SH-SY5Y (cell line): ENCODE measurements around the gene NIPAL4.

Experiments used
- GATA2 ChIP-seq: IDR thresholded peaks from 2 replicates; pipeline ENCODE4 v1.6.1; 2011; ENCODE audit warnings: mild to moderate bottlenecking, low read depth, low read length
- GATA3 ChIP-seq: IDR thresholded peaks from 2 replicates; pipeline ENCODE4 v1.6.1; 2011; ENCODE audit warnings: low read depth, mild to moderate bottlenecking, low read length, moderate library complexity

NIPAL4 gene

DNA sequence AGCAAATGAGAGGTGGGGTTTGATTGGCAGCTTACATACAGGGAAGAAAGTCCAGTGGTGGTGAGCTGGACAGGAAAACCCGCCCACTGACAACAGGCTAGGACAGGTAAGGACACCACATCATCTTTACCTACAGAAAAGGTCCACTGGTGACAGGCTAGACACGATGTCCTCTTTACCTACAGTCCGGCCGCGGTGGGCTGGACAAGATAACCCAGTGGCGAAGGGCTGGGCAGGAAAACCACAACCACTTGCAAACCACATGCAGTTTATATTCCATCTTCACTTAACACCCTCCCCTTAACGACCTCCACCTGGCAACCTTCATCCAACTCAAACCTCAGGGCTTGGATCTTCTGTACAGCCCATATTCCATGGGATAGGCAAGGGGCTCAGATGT is 5.0 kb upstream of the NIPAL4 start:
- TF ChIP-seq GATA2 (no peak), GATA3 (no peak)

DNA sequence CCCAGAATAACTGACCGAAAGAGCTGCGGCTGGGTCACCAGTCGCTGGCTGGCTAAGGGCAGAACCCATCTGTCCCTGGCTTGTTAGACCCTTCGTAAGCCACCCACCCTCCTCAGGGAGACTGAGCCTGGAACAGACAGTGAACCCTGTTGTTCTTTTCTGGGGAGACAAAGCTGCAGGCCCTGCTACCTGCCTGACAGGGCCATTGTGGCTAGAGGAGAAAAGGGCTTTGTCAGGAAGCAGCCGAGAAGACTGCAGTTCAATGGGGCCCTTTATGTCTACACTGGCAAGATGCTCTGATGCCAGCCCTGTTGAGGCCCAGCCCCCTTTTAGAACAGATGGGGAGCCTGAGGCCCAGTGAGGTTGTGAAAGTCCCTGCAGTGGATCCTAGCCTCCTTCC is 3.7 kb upstream of the NIPAL4 start:
- TF ChIP-seq GATA2 = no peak
- no peak for TF ChIP-seq GATA3

DNA sequence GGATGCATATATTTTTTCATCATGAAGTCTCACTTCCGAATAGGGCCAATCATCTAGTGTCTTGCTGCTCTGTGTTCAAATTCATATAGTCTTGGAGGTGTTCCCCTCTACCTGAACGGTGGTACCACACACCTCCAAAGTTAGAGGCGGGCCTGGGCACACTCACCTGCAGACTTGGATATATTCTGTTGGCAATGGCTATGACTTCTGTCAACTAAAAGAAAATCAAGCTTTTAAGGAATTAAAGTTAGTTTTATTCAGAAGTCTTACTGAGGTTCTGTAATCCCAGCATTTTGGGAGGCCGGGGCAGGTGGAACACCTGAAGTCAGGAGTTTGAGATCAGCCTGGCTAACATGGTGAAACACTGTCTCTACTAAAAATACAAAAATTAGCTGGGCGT is 2.6 kb upstream of the NIPAL4 start:
- no peak for TF ChIP-seq GATA2

DNA sequence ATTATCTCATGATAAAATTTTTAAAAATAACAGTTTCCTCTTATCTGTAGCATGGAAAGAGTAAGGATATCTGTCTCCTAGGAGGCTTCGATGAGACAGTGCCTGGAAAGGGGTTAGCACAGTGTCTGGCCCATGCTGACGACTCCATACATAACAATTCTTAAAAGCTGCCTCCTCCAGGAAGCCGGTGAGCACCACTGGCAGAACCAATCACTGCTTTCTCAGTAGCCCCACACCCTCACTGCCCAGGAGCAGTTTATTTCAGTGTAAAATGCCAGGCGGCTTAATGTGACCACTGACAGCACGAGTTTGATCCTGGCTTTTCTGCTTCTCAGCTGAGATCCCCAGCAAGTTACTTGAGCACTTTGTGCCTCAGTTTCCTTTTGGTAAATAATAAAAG is 1.2 kb upstream of the NIPAL4 start:
- TF ChIP-seq GATA3 = no peak
- no peak for TF ChIP-seq GATA2

DNA sequence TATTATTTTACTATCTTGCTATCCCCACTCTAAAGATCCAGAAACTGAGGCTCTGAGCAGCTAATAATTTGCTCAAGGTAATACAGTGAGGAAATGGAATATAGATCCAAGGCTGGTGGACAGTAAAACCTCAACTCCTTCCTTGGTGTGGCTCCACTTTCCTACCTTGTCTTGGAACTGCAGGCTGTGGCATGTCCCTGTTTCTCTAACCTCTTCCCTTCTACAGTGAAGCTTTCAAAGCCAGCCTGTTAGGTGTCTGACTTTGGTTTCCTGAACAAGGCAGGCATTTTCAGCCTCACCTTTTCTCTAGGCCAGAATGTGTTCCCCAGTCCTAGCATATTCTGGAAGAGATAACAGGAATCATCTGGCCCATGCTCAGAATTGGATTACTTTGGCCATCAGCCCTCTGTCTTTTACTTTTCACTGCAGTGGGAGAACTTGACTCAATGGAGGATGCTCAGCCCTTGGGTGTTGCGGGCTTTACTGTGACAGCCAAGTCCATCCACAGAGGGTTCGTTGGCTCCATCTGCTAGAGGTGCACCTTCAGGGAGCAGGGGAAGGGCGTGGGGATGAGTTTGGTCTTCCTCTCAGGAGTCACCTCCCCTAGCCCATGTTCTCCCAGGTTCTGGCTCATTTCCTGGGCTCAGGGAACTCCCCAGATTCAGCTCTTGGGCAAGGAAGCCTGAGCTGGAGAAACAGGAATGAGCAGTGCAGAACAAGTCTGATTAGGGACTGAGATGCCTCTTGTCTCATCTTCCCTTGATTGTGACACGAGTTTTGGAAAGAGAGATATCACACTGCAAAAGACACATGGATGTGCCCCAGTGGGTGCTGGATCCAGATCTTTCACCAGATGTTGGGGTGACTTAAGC is 1.1 kb downstream of the NIPAL4 start:
- TF ChIP-seq GATA2 = no peak
- TF ChIP-seq GATA3 = no peak

DNA sequence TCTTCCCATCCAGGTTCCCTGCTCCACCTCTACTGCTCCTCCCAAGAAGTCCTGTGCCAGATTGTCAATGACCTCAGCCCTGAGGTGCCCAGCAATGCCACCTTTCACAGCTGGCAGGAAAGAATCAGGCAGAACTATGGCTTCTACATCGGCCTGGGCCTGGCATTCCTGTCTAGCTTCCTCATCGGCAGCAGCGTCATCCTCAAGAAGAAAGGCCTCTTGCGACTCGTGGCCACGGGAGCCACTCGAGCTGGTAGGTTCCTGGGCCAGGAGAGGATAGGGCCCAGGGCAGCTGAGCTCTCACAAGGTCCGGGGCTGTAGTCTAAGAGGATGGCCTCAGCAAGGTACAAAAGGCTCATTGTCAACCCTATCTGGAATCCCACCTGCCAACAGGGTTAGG is 3.1 kb downstream of the NIPAL4 start:
- no peak for TF ChIP-seq GATA3
- no peak for TF ChIP-seq GATA2

DNA sequence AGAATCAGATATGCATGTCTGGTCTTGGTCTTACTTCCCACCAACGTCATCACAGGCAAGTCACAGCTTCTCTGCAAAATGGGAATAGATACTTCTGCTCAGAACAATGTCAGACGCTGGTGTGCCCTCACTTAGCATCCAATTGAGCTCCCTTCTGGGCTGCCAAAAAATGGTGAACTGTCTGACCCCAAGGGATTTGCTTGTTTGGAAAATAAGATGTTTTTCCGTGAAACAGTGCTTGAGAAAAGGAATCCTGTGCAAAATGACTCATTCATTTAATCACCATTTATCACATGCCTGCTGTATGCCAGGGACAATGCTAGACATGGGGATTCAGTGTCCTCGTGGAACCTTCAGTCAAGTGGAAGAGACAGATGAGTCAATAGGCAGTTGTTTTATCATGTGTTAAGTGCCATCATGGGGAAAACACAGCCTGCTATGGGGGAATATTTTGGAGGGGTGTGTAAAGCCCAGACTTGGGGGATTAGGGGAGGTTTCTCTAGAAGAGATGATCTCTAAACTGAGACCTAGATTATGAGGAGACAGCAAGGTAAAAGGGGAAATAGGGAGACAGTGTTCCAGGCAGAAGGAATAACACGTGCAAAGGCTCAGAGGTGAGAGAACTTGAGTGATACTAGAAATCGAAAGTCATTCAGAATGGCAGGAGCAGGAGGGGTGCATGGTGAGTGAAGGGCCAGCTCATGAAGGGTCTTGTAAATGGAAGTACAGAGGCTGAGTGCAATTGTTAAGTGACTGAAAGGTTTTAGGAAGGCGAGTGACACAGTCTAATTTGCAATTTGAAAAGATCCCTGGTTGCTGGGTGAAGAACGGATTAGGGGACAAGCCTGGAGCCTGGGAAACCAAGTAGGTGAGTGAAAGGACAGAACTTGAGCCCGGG is 3.9 kb downstream of the NIPAL4 start:
- no peak for TF ChIP-seq GATA2
- TF ChIP-seq GATA3 = no peak

DNA sequence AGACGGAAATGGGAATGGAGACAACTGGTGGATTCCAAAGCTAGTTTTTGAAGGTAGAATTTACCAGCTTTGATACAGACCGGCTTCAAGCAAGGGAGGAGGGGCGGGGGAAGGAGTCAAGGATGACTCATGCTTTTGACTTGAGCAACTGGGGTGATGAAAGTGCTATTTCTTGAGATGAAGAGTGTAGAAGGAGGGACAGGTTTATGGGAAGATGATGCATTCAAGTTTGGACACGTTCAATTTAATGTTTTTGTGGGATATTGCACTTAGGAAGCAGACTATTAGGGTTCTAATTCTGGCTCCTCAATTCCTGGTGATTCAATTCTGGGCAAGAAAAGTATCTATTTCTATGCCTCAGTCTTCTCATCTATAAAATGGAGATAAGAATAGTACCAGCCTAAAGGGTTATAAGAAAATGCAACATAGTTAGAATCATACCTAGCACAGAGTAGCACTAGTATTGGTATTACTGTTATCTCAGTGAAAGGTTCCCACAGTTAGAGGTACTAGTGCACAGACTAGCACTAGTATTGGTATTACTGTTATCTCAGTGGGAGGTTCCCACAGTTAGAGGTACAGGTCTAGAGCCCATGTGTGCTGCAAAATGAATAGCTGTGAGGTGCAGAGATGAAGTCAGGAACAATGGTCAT is 4.6 kb downstream of the NIPAL4 start:
- TF ChIP-seq GATA3 = no peak
- TF ChIP-seq GATA2 = no peak

DNA sequence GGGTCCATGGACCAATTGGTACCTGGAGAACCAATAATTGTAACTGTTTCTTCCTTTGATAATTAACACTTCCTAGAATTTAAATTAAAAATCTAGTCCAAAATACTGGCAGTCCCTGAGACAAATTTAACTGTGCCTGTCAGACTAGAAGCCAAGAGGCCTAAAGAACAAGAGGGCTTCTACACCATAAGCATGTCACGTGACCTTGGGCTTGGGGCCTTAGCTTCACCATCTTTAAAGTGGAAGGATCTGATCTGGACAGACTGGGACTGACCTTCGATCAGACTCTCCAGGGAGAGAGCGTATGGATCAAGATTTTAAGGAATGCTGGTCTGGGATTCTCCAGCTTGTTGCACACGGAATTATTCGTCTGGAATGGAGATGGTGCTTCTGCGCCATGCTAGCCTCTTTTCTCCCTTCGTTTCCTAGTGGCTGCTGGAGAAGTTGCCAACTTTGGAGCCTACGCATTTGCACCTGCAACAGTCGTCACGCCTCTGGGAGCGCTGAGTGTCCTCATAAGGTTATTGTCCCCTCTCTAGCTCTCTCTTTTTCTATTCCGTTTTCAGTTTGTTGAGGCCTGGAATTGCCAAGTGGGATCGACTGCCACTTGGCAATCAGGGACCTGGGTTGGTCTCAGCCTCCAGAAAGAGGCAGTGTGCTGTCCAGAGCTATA is 8.4 kb downstream of the NIPAL4 start:
- no peak for TF ChIP-seq GATA2
- TF ChIP-seq GATA3 = no peak

DNA sequence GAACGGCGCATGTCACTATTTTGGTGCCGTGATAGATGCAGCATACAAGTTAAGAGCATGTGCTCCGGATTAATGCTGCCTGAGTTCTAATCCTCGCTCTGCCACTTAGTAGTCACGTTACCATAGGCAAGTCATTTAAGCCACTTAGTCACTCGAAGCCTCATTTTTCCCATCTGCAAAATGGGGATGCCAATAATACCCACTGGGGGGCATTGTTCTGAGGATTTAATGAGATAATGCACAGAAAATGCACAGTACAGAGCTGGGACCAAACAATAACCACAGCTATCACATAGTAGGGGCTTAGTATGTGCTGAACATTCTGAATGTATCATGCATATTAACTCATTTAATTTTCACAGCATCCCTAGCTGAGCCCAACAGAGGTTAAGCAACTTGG is 9.1 kb downstream of the NIPAL4 start:
- no peak for TF ChIP-seq GATA3
- TF ChIP-seq GATA2 = no peak

DNA sequence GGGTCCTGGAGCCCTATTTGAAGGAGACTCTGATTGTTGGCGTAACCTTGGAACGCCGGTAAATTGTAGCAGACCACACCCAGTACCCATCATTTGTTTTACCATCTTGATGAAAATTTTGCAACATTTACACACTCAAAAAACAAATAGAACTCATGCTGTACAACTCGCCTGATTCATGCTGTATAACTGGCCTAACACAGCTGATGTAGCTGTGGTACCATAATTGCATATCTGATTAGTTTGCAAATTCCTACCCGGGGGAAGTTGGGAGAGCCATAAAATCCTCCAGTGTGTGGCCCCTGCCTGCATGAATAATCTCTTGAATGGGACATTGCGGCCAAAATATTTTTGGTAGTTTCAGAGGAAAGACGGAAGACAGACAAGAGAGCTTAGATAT is 9.7 kb downstream of the NIPAL4 start:
- no peak for TF ChIP-seq GATA3
- TF ChIP-seq GATA2 = no peak

DNA sequence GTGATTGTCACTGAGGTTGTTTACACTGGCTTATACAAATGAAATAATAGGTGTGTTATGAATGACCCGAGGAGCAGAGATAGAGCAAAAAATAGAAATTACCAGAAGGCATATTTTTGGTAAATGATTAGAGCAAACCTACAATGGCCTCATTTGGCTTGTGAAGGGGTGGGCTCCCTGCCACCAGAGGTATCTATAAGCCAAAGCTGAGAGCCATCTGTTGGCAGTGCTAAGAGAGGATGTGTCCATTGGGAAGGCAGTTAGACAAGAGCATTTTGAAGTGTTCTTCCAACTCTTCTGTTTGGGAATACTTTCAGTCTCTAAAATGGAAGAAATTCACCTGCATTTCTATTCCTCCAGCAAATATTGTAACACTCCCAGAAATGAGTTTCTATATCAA is 10.6 kb downstream of the NIPAL4 start:
- TF ChIP-seq GATA2 (no peak), GATA3 (no peak)

DNA sequence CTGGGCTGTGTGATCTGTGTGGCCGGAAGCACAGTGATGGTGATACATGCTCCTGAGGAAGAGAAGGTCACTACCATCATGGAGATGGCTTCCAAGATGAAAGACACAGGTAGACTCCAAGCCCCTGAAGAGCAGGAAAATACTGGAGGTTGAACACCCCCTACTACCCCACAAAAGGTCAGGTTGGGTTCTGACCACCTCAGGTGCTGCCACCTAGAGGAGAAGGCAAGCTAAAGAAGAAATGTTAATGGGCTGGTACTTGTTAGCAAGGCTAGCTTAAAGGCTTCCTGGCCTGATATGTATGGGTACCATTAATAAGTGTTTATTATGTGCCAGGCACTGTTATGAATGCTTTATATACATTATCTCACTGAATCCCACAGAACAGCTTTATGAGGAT is 11.7 kb downstream of the NIPAL4 start:
- TF ChIP-seq GATA3 (no peak), GATA2 (no peak)
